GM19351 (cell line): ENCODE results near the gene ZNF217.
"Not testable (repeated sequence)": the region's sequence is repeated elsewhere in the genome, so short reads cannot be mapped to it uniquely, and the experiment has no call there.

Source experiments
- ATAC-seq: cut with Tn5 transposase; IDR thresholded peaks from one replicate; pipeline ENCODE4 v1.9.1; 2021; ENCODE audit warnings: mild to moderate bottlenecking, moderate library complexity; ENCODE audit not compliant: unreplicated experiment

ZNF217 gene

GRCh38 chr20:53622247-53623133 is 28.9 kb upstream of the ZNF217 start:
- ATAC-seq, result peak; percentile 39

- peak; percentile 31 for ATAC-seq
Observed at GRCh38 chr20:53621482-53622246, 28.0 kb upstream of the ZNF217 start.

GRCh38 chr20:53618490-53619000 is 24.9 kb upstream of the ZNF217 start:
- ATAC-seq, result not testable (repeated sequence)

GRCh38 chr20:53617791-53618489 is 24.3 kb upstream of the ZNF217 start:
- no peak for ATAC-seq

GRCh38 chr20:53616489-53616888 is 22.9 kb upstream of the ZNF217 start:
- ATAC-seq, result not testable (repeated sequence)

GRCh38 chr20:53613748-53614147 is 20.1 kb upstream of the ZNF217 start:
- no peak for ATAC-seq

- not testable (repeated sequence) for ATAC-seq
Observed at GRCh38 chr20:53612289-53612688, 18.6 kb upstream of the ZNF217 start.

GRCh38 chr20:53611449-53611894 is 17.8 kb upstream of the ZNF217 start:
- ATAC-seq, result peak; percentile 68

- peak; percentile 48 for ATAC-seq
Observed at GRCh38 chr20:53609491-53610445, 16.1 kb upstream of the ZNF217 start.

GRCh38 chr20:53608456-53609452 is 15.1 kb upstream of the ZNF217 start:
- no peak for ATAC-seq

- no peak for ATAC-seq
Observed at GRCh38 chr20:53608071-53608455, 14.4 kb upstream of the ZNF217 start.

GRCh38 chr20:53606364-53606985 is 12.8 kb upstream of the ZNF217 start:
- no peak for ATAC-seq

- ATAC-seq, result not testable (repeated sequence)
Observed at GRCh38 chr20:53605401-53605800, 11.8 kb upstream of the ZNF217 start.

- ATAC-seq, result not testable (repeated sequence)
Observed at GRCh38 chr20:53604846-53605245, 11.2 kb upstream of the ZNF217 start.

- no peak for ATAC-seq
Observed at GRCh38 chr20:53602661-53603060, 9.0 kb upstream of the ZNF217 start.

GRCh38 chr20:53599910-53600632 is 6.4 kb upstream of the ZNF217 start:
- no peak for ATAC-seq

- ATAC-seq, result no peak
Observed at GRCh38 chr20:53599378-53599777, 5.7 kb upstream of the ZNF217 start.

GRCh38 chr20:53599044-53599362 is 5.4 kb upstream of the ZNF217 start:
- ATAC-seq, result no peak
